GM12873 (cell line): ENCODE results near the gene DPYSL3.

Experiments used
- CTCF ChIP-seq: IDR thresholded peaks from 2 replicates; pipeline ENCODE4 v1.5.1; 2012; ENCODE audit warnings: low read depth, mild to moderate bottlenecking, moderate library complexity, low read length, control low read depth; ENCODE audit not compliant: insufficient read depth; ENCODE audit errors: missing control alignments

The DPYSL3 gene

GRCh38 chr5:147467973-147468508 lies 41.8 kb downstream of the DPYSL3 start:
- TF ChIP-seq CTCF = no peak

GRCh38 chr5:147466360-147466980 lies 43.4 kb downstream of the DPYSL3 start:
- no peak for TF ChIP-seq CTCF

- no peak for TF ChIP-seq CTCF
Measured at GRCh38 chr5:147465747-147466146, 44.1 kb downstream of the DPYSL3 start.

GRCh38 chr5:147464211-147464610 lies 45.7 kb downstream of the DPYSL3 start:
- TF ChIP-seq CTCF = peak; percentile 28

GRCh38 chr5:147461915-147462314 lies 48.0 kb downstream of the DPYSL3 start:
- no peak for TF ChIP-seq CTCF

- TF ChIP-seq CTCF = no peak
Measured at GRCh38 chr5:147460380-147460779, 49.5 kb downstream of the DPYSL3 start.

- no peak for TF ChIP-seq CTCF
Measured at GRCh38 chr5:147458581-147458980, 51.3 kb downstream of the DPYSL3 start.
